ENCODE data around the gene VTI1A. TPM values are rescaled to one million over a fixed set of nuclear protein-coding genes. Genes with fewer than 3 reads are reported as not detected.

VTI1A gene
- total and polyA plus RNA-seq, 7 donors: 9.9 to 31.5 (median 20.1) TPM

GRCh38 chr10:112744181-112745096, 297.4 kb downstream of the VTI1A start:
- intact Hi-C loops (cut with DNase I): no loop called here
- DNase-seq (no peak), ATAC-seq (no peak)
- WGBS, 3 donors: 88 to 93% (median 91%) methylated on average over 12 of the region's 12 CpGs
- Histone ChIP-seq H3K36me3 (ENCODE audit: insufficient read depth in 1 of 2, low read depth in 1 of 2) (no peaks in the 10 kb centered on the region), H3K9me3 (no peaks in the 10 kb centered on the region), H3K27ac (no peak overlapping the region), H3K4me3 (no peak overlapping the region), H3K27me3 (ENCODE audit: insufficient read depth in 3 of 3, low read length in 2 of 3) (no peaks in the 10 kb centered on the region), H3K4me1 (peaks cover 8% of the 10 kb centered on the region)
- TF ChIP-seq, protein P1, sequence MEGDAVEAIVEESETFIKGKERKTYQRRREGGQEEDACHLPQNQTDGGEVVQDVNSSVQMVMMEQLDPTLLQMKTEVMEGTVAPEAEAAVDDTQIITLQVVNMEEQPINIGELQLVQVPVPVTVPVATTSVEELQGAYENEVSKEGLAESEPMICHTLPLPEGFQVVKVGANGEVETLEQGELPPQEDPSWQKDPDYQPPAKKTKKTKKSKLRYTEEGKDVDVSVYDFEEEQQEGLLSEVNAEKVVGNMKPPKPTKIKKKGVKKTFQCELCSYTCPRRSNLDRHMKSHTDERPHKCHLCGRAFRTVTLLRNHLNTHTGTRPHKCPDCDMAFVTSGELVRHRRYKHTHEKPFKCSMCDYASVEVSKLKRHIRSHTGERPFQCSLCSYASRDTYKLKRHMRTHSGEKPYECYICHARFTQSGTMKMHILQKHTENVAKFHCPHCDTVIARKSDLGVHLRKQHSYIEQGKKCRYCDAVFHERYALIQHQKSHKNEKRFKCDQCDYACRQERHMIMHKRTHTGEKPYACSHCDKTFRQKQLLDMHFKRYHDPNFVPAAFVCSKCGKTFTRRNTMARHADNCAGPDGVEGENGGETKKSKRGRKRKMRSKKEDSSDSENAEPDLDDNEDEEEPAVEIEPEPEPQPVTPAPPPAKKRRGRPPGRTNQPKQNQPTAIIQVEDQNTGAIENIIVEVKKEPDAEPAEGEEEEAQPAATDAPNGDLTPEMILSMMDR (IDR thresholded peaks at IDR 0.05): no peak

DNA sequence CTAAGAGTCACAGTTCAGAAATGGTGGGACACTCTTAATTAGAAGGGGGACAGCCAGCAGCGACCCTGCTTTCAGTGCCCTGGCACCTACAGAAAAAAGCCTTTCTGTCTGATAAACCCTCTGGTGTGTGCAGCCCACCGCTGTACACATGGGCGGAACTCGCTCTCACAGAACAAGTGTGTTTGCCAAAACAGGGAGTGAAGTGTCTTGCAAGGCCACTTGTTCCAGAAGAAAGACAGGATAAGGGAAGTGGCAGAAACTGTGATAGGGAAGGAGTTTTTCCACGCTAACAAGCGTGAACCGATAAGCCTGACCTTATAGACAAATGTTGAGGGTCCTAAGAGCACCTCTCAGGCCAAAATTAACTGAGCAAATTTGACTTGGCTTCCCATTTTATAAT, 299.3 kb downstream of the VTI1A start:
- intact Hi-C loops (cut with DNase I): no loop called here
- WGBS, 3 donors: 90 to 95% (median 93%) methylated on average over 7 of the region's 7 CpGs
- Histone ChIP-seq H3K36me3 (ENCODE audit: insufficient read depth in 1 of 2, low read depth in 1 of 2) (no peaks in the 10 kb centered on the region), H3K9me3 (no peaks in the 10 kb centered on the region), H3K4me3 (no peak overlapping the region), H3K4me1 (peaks cover 7% of the 10 kb centered on the region), H3K27me3 (ENCODE audit: insufficient read depth in 3 of 3, low read length in 2 of 3) (no peaks in the 10 kb centered on the region), H3K27ac (no peak overlapping the region)
- ATAC-seq (no peak), DNase-seq (no peak)
- TF ChIP-seq, protein P1 (IDR thresholded peaks at IDR 0.05): no peak

- no peak overlapping the region for H3K27ac ChIP-seq
- H3K4me1 ChIP-seq: no peaks in the 10 kb centered on the region
- H3K4me3 ChIP-seq: no peak overlapping the region
- no peaks in the 10 kb centered on the region for H3K36me3 ChIP-seq (ENCODE audit: insufficient read depth in 1 of 2, low read depth in 1 of 2)
- ATAC-seq (no peak), DNase-seq (no peak)
- TF ChIP-seq, protein P1 (IDR thresholded peaks at IDR 0.05): no peak
- no peaks in the 10 kb centered on the region for H3K27me3 ChIP-seq (ENCODE audit: insufficient read depth in 3 of 3, low read length in 2 of 3)
- H3K9me3 ChIP-seq: no peaks in the 10 kb centered on the region
- intact Hi-C loops (cut with DNase I): no loop called here
- 95 to 97% (median 96%) methylated on average over 6 of the region's 6 CpGs for WGBS, 3 donors
Observed at GRCh38 chr10:112750427-112751167, 303.6 kb downstream of the VTI1A start.

DNA sequence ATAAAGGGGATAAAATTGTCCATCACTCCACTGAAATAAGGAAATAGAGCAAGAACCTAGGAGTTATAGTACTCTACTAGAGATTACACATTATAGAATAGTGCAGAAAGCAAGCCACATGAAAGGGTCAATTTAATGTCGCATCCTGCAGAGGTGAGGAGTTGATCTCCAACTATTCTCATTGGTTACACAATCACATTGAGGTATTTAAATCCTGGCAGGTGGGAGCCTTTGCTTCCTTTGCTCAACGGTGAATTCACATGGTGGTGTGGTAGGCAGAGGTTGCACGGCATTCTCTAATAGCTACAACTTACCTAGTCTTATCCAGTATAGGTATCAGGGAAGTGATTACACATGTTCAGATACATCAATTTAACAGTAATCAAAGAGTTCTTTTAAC, 304.6 kb downstream of the VTI1A start:
- 93 to 95% (median 95%) methylated on average over 3 of the region's 3 CpGs for WGBS, 3 donors
- Histone ChIP-seq H3K4me1 (no peaks in the 10 kb centered on the region), H3K36me3 (ENCODE audit: insufficient read depth in 1 of 2, low read depth in 1 of 2) (no peaks in the 10 kb centered on the region), H3K4me3 (no peak overlapping the region), H3K27me3 (ENCODE audit: insufficient read depth in 3 of 3, low read length in 2 of 3) (no peaks in the 10 kb centered on the region), H3K27ac (no peak overlapping the region), H3K9me3 (no peaks in the 10 kb centered on the region)
- intact Hi-C loops (cut with DNase I): no loop called here
- TF ChIP-seq, protein P1 (IDR thresholded peaks at IDR 0.05): no peak
- ATAC-seq (no peak), DNase-seq (no peak)
